GM23338 (cell line): ENCODE measurements around the gene AP1AR.

Experiments
- CREB1 ChIP-seq: fragments of 250-450 bp; sonication (Bioruptor Pico); IDR thresholded peaks from 2 replicates; pipeline ENCODE4 v1.5.0; 2020; ENCODE audit warnings: low read depth, mild to moderate bottlenecking, moderate library complexity
- CTCF ChIP-seq, 2 experiments: fragments of 200-600 bp in 1 of 2; sonication (generic) in 1 of 2; conservative IDR thresholded peaks; 2 replicates each; pipeline versions ENCODE4 v1.5.1 to v1.6.1; 2016 to 2017; ENCODE audit warnings: antibody characterized with exemption in 2 of 2, low read depth in 2 of 2, mild to moderate bottlenecking in 2 of 2, moderate library complexity in 1 of 2
- POLR2AphosphoS5 ChIP-seq: IDR thresholded peaks from 2 replicates; pipeline ENCODE4 v1.6.1; 2016; ENCODE audit warnings: antibody characterized with exemption, low read depth

GRCh38 chr4:112270051-112270450 is 38.5 kb downstream of the AP1AR start:
- no peak for TF ChIP-seq CTCF (conservative IDR thresholded peaks at IDR 0.05; ENCODE audit: low read depth in 2 of 2)
- TF ChIP-seq POLR2AphosphoS5 = no peak
- no peak for TF ChIP-seq CREB1 (CRISPR knock-in tag)
